Activated T-cell treated with anti-CD3 and anti-CD28 coated beads for 24 hours (primary cell): ENCODE measurements around the gene LIMD2.

Experiments
- DNase-seq: peaks from one replicate; pipeline ENCODE4 v3.0.0-alpha.2; 2020; ENCODE audit warnings: low read depth

The LIMD2 gene

DNA sequence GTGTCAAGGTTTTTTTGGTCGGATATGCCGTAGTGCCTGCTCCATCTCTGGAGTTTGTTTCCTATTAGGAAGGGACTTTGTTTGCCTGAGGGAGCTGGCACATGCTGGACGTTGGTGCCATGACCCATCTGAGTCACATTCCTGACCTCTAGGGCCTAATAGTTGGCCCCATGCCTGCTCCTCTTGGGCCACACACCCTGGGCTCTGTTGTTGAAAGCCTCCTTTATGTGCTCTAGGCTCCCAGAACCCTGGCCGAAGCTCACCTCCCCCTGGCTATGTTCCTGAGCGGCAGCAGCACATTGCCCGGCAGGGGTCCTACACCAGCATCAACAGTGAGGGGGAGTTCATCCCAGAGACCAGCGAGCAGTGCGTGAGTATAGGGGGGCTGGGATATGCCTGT, 18.4 kb downstream of the LIMD2 start:
- DNase-seq: no peak

DNA sequence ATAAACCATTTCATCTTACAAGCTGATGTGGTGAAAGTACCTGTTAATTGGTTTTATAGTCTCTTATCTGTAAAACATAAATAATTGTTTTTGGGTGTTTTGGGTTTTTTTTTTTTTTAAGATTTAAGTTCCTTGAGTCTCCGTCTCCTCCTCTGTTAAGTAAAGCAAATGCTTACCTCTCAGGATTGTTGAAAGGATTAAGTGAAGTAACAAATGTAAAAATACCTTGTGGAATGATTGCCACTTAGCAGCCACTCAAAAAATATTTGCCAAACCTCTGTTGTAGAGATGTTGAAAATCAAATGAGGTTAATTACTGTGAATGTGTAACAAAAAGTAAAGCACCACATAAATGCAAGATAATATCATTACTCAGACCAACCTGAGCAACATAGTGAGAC, 19.2 kb downstream of the LIMD2 start:
- DNase-seq: no peak

DNA sequence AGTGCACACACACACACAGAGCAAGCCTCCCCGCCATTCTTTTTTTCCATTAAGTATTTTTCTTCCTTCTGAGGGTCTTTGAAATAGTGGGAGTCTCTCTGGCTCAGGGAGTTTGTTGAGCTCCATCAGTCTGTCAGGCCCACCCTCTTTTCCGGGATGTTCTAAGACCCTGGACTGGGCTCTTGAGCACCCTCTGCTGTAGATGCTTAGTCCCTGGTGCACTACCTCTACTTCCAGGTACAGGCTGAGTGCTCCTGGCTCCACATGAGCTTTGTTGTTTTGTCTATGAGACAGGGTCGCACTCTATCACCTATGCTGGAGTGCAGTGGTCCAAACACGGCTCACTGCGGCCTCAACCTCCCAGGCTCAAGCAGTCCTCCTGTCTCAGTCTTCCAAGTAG, 20.7 kb downstream of the LIMD2 start:
- no peak for DNase-seq

DNA sequence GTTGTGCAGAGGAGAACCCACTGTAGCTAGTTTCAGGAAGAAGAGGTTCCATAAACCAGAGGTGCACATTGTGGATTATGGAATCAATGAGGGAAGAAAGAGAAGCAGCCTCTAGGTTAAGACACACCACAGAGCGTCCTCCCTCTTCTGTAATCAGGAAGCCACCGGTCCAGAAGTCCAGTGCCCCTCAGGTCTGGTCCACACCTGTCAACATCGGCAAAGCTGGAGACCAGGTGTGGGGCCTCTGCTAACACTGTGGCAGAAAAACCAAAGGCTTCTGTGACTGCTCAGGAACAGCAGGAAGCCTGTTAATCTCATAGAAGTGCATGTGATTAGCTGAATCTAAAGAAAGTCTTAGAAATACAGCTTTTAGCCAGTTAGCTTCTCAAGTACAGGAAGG, 23.3 kb downstream of the LIMD2 start:
- no peak for DNase-seq

DNA sequence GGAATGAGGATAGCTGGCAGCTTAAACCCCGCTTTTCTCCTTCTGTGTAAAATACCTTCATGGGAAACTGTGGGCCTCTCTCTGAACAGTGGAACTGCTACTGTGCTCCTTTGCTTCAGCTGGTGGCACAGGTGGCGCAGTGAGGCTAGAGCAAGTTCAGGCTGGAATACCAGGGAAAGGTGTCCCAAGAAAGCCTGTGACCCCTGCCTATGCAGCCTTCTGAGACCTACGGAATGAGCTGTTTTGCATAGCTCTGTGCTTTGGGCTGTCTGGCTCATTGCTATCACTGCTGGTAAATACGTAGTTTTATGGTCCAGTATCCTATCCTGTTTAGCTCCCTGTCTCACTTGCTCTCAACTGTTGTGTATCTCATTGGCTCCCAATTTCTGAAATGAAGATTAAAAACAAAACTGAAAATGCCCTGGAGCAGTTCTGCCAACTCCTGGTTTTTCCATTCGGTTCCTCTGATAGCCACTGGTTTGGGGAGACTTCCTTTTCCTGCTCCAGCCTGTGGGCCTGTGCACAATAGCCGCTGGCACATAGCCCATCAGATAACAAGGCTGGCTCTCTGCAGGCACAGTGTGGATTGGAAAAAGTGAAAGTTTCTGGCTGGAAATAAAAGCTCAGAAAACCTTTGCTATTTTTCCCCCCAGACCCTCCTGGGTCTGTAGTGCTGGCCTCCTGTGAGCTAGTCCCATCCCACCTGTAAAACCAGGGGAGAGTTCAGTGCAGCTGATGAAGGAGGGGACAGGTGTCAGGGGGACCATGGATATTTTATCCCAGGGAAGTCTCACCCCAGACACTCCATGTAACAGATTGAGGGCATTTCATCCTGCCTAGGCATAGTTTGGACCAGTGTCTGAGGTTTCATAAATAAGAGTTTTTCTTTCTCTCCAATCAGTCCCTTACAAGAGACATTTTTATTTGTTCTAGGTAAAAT, 24.0 kb downstream of the LIMD2 start:
- DNase-seq: no peak

DNA sequence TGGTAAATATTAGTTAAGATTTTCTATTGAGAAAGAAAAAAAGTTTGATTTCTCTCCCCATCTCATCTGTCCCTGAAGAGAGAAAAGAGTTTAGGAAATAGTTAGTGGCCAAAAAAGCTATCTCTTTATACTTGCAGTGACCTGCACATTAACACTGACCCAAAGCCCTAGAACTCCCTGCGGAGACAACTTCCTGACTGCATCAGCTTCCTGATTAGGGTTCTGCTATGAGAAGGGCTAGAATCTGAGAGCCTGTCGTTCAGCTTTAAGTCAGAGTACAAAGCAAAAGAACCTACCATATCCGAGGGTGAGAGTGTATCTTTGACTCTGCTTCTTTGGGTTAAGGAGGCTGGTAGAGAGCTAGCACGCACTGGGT, 24.7 kb downstream of the LIMD2 start:
- DNase-seq: no peak

DNA sequence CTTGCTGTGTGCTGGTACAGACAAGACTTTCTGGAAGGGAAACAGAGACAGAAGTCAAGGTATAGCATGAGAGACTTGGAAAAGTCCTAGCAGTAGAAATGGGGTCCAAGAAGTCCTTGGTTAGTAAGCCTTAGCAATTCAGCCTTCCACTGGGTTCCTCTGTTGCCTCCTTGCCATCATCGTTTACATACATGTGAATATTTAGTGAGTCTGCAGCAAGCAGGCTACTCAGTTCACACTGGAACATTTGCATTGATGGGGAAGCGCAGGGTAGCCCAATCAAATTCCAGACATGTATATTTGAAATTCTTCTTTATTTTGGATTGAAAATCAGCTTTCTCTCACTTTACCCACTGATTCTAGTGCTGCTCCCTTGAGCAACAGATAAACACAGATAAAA, 27.1 kb downstream of the LIMD2 start:
- DNase-seq: no peak

DNA sequence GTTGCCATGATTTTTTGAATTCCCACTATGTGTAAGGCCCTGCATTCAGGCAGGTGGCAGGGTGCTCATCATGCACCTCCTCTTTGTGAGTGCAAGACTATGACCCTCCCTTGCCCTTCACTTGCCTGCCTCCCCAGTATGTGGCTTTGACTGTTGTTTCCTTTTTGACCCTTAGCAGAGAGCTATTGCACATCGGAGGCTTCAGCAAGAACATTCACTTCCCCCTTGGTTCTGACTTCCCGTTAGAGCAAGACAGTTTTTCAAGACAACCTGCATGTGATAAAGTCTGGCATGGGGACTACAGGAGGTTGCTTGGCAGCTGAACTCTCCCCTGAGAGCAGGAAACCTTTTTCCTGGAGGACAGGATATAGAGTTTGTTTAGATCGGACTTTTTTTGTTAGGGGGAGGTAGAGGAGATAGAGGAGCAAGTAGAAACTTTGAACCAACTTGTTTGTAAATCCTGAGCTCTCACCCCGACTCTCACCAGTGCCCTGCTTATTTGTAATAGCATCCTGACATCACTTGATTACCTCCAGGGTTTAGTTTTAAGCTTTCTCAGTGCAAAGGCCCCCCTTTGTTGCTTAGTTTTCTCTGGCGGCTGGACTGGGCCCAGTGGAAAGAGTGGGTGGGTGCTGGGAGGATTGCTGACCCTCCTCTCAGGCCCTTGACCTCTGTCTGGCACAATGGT, 34.3 kb downstream of the LIMD2 start:
- DNase-seq: no peak

DNA sequence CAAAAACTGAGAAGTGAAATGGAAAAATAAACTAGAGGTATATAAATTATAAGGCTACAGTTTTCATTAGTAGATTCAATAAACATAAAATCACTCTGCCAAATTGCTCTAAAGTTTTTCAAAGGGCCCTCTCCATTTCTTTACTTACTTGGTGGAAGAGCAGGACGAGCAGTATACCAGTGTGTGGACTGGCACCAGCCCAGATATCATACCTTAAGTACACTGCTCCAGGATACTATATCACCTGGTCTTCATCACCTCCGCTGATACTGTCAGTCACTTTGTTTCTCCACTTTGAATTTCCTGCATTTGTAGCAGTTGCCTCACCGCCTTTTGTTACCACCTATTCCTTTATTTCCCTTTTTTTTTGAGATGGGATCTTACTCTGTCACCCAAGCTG, 40.1 kb downstream of the LIMD2 start:
- DNase-seq: no peak

DNA sequence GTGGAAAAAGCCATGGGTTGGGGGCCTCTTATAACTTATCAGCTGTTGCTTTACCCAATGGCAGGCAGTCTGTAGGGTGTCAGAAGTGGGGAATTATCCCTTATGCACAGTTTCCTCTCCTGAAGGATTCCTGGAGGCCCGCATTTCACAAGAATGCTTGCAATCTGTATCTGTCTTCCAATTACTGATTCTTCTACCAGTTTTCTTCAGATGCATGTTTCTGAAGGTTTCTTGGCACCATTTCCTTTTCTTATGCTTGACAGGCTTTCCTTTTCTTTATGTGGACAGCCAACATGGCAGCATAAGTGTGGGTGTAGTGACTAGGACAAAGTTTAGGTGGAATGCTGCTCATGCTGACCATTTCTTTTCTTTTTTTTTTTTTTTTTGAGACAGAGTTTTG, 41.6 kb downstream of the LIMD2 start:
- DNase-seq: no peak

DNA sequence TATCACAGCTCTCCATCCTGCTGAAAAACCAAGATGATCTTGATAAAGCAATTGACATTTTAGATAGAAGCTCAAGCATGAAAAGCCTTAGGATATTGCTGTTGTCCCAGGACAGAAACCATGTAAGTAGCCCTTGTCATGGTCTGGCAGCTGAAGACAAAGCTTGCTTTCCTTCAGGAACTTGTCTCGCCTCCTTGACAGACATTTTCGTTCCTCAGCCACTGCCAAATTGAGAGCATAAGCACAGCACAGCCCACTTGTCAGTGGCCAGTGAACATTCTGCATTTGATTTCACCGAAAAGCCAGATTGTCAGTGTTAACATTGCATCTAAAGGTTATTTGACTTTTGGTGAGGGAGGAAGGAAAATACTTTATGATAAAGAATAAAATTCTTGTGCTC, 42.1 kb downstream of the LIMD2 start:
- no peak for DNase-seq

DNA sequence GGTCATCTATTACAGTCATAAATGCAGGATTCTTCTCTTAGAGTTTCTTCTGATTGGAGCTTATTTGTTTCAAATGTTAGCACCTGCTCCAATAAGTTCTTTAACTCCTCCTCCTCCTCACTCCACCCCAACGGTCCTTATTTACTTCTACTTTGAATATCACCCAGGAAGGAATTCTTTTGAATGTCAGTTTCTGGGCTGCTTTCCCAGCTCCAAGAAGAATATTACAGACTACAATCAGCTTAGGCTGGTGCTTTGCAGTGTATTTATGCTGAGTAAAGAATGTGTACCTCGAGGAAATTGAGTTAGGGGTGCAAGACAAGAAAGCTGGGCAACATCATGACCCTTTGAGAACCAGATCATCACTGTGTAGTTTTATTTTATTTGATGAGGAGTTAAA, 46.9 kb downstream of the LIMD2 start:
- no peak for DNase-seq

DNA sequence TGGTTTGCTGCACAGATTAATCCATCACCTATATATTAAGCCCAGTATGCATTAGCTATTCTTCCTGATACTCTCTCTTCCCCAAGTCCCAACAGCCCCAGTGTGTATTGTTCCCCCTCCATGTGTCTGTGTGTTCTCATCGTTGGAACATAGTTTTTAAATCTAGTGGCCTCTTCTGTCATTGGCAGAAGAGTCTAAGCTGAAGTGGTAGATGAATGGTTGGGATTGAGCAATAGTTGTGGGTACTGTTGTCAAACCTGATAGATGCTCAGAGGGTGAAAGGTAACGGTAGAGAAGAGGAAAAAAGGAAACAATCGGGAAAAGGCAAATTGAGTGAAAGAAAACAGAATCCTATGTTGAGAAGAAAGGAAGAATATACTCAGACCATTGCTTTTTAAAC, 47.8 kb downstream of the LIMD2 start:
- DNase-seq: no peak

DNA sequence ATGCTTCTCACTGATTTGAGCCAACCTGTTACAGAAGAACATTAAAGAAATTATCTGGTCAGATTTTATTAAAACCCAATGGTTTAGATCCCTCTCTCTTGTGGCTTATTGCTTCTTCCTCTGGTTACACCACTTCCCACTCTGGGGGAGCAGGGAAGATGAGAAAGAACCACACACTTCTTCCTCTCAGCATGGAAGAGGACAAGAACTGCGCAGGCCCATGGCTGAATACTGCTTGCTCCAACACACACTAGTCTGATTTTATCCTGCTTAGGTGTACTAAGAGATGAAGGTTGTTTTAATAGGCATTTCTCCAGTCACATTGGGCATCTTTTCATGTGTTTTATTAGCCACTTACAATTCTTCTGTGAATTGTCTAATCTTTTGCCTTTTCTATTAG, 50.1 kb downstream of the LIMD2 start:
- DNase-seq: no peak

DNA sequence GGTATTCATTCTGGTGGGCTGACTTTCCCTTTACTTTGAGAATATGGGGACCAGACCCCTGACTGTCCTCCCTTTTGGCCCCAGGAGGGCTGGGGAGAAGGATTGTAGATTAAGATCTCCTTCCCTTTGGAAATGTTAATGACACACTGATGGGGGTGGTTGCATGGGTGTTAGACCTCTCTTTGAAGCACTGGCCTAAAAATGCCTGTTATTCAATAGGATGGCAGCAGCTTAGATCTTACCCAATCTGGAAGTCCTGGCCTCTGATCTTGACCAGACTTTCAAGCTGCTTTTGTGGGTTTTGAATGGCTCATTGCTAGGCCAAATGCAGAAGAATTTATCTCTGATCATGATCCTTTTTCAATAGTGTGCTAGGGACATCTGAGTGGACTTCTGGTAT, 52.0 kb downstream of the LIMD2 start:
- DNase-seq: no peak

DNA sequence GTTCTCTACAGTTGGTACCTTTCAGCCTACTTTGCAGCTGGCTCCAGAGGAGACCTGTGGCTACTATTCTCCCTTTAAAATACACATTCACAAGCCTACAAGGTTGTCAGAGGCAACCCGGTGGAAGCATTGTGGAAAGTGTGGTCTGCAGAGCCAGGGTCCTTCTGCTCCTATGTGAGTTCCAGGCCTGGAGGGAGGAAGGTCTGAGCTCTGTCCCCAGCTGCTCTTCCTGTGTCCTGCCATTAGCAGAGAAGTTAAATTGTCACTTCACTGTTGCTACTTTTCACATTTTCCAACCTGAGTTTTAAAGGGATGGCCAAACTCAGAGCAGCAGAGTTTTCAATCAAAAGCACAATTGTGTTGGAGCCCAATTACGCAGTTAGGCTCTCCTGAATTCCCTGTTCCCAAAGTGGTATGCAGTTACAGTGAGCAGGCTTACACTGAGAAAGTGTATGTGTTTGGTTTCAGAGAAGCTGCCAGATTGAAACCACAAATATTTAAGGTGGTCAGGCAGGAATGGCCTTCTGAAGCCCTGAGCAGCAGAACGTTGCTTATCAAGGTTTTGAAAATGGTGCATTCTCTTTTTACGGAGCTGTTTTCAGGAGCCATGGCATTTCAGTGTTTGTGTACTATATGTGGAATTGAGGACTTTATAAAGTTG, 52.7 kb downstream of the LIMD2 start:
- DNase-seq: no peak

DNA sequence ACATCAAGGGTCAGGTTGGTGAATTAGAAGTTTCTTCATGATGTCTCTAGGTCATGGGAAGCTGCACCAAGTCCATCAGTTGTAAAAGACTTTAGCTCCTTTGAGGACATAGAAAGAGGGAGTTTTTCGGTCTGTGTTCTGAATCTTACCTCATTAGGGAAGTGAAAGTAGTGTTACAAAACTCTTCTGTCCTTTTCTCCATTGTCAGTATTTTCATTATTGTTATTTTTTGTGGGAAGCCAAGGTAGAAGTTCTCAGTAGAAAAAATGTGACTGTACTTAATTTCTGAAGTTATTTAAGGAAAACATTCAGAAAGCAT, 53.5 kb downstream of the LIMD2 start:
- no peak for DNase-seq
